Activated CD4-positive, alpha-beta T cell treated with anti-CD3 and anti-CD28 coated beads, Interleukin-2, Interleukin-4, amounts not matched to agents 100 ng/mL and 50 ng/mL, durations not matched to agents 16 hours and 8 hours (primary cell): Measurements from ENCODE around the gene MTMR3.
"Not testable (repeated sequence)": the region's sequence is repeated elsewhere in the genome, so short reads cannot be mapped to it uniquely, and the experiment has no call there.

Source experiments
- DNase-seq: peaks from one replicate; pipeline ENCODE4 v3.0.0-alpha.2; 2020; ENCODE audit warnings: low spot score

The MTMR3 gene

GRCh38 chr22:30054764-30055069, 171.7 kb downstream of the MTMR3 start:
- no peak for DNase-seq

- DNase-seq: no peak
These were observed 173.0 kb downstream of the MTMR3 start for GRCh38 chr22:30056015-30056414.

- no peak for DNase-seq
These were observed 174.4 kb downstream of the MTMR3 start for GRCh38 chr22:30057375-30057774.

GRCh38 chr22:30059346-30060020, 176.5 kb downstream of the MTMR3 start:
- not testable (repeated sequence) for DNase-seq

GRCh38 chr22:30061094-30061493, 178.1 kb downstream of the MTMR3 start:
- DNase-seq: not testable (repeated sequence)

GRCh38 chr22:30062259-30062658, 179.3 kb downstream of the MTMR3 start:
- no peak for DNase-seq

GRCh38 chr22:30062950-30063349, 180.0 kb downstream of the MTMR3 start:
- no peak for DNase-seq

- no peak for DNase-seq
These were observed 181.2 kb downstream of the MTMR3 start for GRCh38 chr22:30064172-30064571.

GRCh38 chr22:30073743-30074142, 190.8 kb downstream of the MTMR3 start:
- DNase-seq: no peak

GRCh38 chr22:30074147-30074546, 191.2 kb downstream of the MTMR3 start:
- DNase-seq: no peak

- DNase-seq: no peak
These were observed 192.0 kb downstream of the MTMR3 start for GRCh38 chr22:30074994-30075393.

GRCh38 chr22:30077279-30077880, 194.4 kb downstream of the MTMR3 start:
- no peak for DNase-seq

- DNase-seq: peak; percentile 49
These were observed 195.6 kb downstream of the MTMR3 start for GRCh38 chr22:30078320-30079311.

GRCh38 chr22:30079952-30080533, 197.1 kb downstream of the MTMR3 start, which contains the start of gene HORMAD2:
TSS of gene HORMAD2 (plus strand) at chr22:30080464. CDS start at chr22:30093953, 13,489 bp downstream.
- no peak for DNase-seq
